HepG2 (cell line): Measurements from ENCODE around the gene ATRAID. TPM values are rescaled to one million over a fixed set of nuclear protein-coding genes. Genes with fewer than 3 reads are reported as not detected.
A peak's percentile ranks its signal among the peaks of the same experiment; 100 is the strongest.

ENCODE experiments used
- ARID4A ChIP-seq: sonication (generic); formaldehyde crosslinking; IDR thresholded peaks from 2 replicates; pipeline ENCODE4 v1.5.0; 2020; ENCODE audit warnings: mild to moderate bottlenecking, missing genetic modification reagents, borderline replicate concordance
- ATAD3A ChIP-seq: sonication (generic); formaldehyde crosslinking; IDR thresholded peaks from 2 replicates; pipeline ENCODE4 v1.4.0; 2020; ENCODE audit warnings: missing genetic modification reagents
- GFI1 ChIP-seq: sonication (generic); formaldehyde crosslinking; IDR thresholded peaks from 2 replicates; pipeline ENCODE4 v1.5.0; 2020; ENCODE audit warnings: missing genetic modification reagents, mild to moderate bottlenecking, borderline replicate concordance
- GMEB2 ChIP-seq: IDR thresholded peaks from 2 replicates; pipeline ENCODE4 v1.6.1; 2016; ENCODE audit warnings: missing biosample characterization, missing genetic modification reagents, low read depth
- HDAC1 ChIP-seq: sonication (generic); formaldehyde crosslinking; IDR thresholded peaks from 2 replicates; pipeline ENCODE4 v1.5.1; 2020; ENCODE audit warnings: mild to moderate bottlenecking, missing genetic modification reagents
- HMG20B ChIP-seq: conservative IDR thresholded peaks from 2 replicates; pipeline ENCODE4 v1.6.1; 2016; ENCODE audit warnings: missing genetic modification reagents, missing compliant biosample characterization
- HNRNPL ChIP-seq: fragments of 200-400 bp; formaldehyde crosslinking; IDR thresholded peaks from 2 replicates; pipeline ENCODE4 v1.6.1; 2017; ENCODE audit warnings: mild to moderate bottlenecking, low read depth, low read length
- MAZ ChIP-seq, 2 experiments: sonication (generic) in 1 of 2; formaldehyde crosslinking in 1 of 2; IDR thresholded peaks; 2 replicates each; pipeline versions ENCODE4 v1.5.0 to v1.6.1; 2012 to 2020; ENCODE audit warnings: low read depth in 2 of 2, mild to moderate bottlenecking in 2 of 2, borderline replicate concordance in 1 of 2, improper control_type of control experiment in 1 of 2, low read length in 1 of 2, missing genetic modification reagents in 1 of 2, moderate library complexity in 1 of 2
- ONECUT2 ChIP-seq: sonication (generic); formaldehyde crosslinking; IDR thresholded peaks from 2 replicates; pipeline ENCODE4 v1.4.0; 2020; ENCODE audit warnings: missing genetic modification reagents
- SKI ChIP-seq: fragments of 450-650 bp; IDR thresholded peaks from one replicate; pipeline ENCODE4 v1.6.1; 2018; ENCODE audit warnings: mild to moderate bottlenecking; ENCODE audit not compliant: partially characterized antibody
- ZC3H4 ChIP-seq: sonication (generic); formaldehyde crosslinking; IDR thresholded peaks from 2 replicates; pipeline ENCODE4 v1.4.0; 2020; ENCODE audit warnings: missing genetic modification reagents, borderline replicate concordance
- ZFAT ChIP-seq: sonication (generic); formaldehyde crosslinking; conservative IDR thresholded peaks from 2 replicates; pipeline ENCODE4 v1.8.1; 2023; ENCODE audit warnings: missing genetic modification reagents, inconsistent platforms
- ZFP82 ChIP-seq: sonication (generic); formaldehyde crosslinking; IDR thresholded peaks from 2 replicates; pipeline ENCODE4 v1.5.1; 2020; ENCODE audit warnings: mild to moderate bottlenecking, missing genetic modification reagents, borderline replicate concordance
- ZNF17 ChIP-seq: sonication (generic); formaldehyde crosslinking; IDR thresholded peaks from 2 replicates; pipeline ENCODE4 v1.5.0; 2020; ENCODE audit warnings: mild to moderate bottlenecking, missing genetic modification reagents
- ZNF20 ChIP-seq: sonication (generic); formaldehyde crosslinking; IDR thresholded peaks from 2 replicates; pipeline ENCODE4 v1.4.0; 2020; ENCODE audit warnings: mild to moderate bottlenecking, moderate library complexity, missing genetic modification reagents
- ZNF205 ChIP-seq: IDR thresholded peaks from 2 replicates; pipeline ENCODE4 v1.6.1; 2018; ENCODE audit warnings: missing biosample characterization, missing genetic modification reagents
- ZNF556 ChIP-seq: sonication (generic); formaldehyde crosslinking; IDR thresholded peaks from 2 replicates; pipeline ENCODE4 v1.4.0; 2020; ENCODE audit warnings: mild to moderate bottlenecking, missing genetic modification reagents, borderline replicate concordance
- ZNF598 ChIP-seq: sonication (generic); formaldehyde crosslinking; IDR thresholded peaks from 2 replicates; pipeline ENCODE4 v1.5.1; 2020; ENCODE audit warnings: mild to moderate bottlenecking, missing genetic modification reagents, borderline replicate concordance
- ZSCAN31 ChIP-seq: sonication (generic); formaldehyde crosslinking; IDR thresholded peaks from 2 replicates; pipeline ENCODE4 v1.5.0; 2020; ENCODE audit warnings: low read depth, mild to moderate bottlenecking, missing genetic modification reagents
- ZSCAN9 ChIP-seq: IDR thresholded peaks from 2 replicates; pipeline ENCODE4 v1.6.1; 2016; ENCODE audit warnings: borderline replicate concordance
- polyA plus RNA-seq, 8 experiments: library from polyadenylated mRNA; depleted of rRNA in 3 of 8; stranded (reverse) in 7 of 8; unstranded in 1 of 8; fragments of >200 nt; fragmentation: Illumina TruSeq in 4 of 8; extraction: Trizol in 4 of 8; gene quantifications; 2 replicates each; pipeline versions ENCODE4 v1.2.1 to v1.2.3, GENCODE V29; 2011 to 2016; ENCODE audit warnings: low read depth in 4 of 8, missing spikeins in 1 of 8, mixed read lengths in 1 of 8; ENCODE audit not compliant: insufficient read depth in 1 of 8
- total RNA-seq, 5 experiments: library from RNA; depleted of rRNA; stranded (reverse); fragments of >200 nt; fragmentation: Illumina TruSeq; extraction: Trizol; gene quantifications; 2 replicates each; pipeline ENCODE4 v1.2.3, GENCODE V29; 2016; ENCODE audit warnings: low read depth in 1 of 5
- TF ChIP-seq, protein P1 (sequence below): sonication (generic); formaldehyde crosslinking; IDR thresholded peaks from 2 replicates; pipeline ENCODE4 v1.8.0; 2022; ENCODE audit warnings: mild to moderate bottlenecking, missing genetic modification reagents, moderate library complexity
- TF ChIP-seq, protein P2 (sequence below): sonication (generic); formaldehyde crosslinking; IDR thresholded peaks from 2 replicates; pipeline ENCODE4 v1.8.0; 2022; ENCODE audit warnings: missing genetic modification reagents, mild to moderate bottlenecking, borderline replicate concordance

Gene ATRAID
- total and polyA plus RNA-seq, 2 of the 13 experiments (the other 11 are each of a cell fraction or from before 2014, with no cell fraction given), result 207 to 382 TPM

- TF ChIP-seq, protein P1, sequence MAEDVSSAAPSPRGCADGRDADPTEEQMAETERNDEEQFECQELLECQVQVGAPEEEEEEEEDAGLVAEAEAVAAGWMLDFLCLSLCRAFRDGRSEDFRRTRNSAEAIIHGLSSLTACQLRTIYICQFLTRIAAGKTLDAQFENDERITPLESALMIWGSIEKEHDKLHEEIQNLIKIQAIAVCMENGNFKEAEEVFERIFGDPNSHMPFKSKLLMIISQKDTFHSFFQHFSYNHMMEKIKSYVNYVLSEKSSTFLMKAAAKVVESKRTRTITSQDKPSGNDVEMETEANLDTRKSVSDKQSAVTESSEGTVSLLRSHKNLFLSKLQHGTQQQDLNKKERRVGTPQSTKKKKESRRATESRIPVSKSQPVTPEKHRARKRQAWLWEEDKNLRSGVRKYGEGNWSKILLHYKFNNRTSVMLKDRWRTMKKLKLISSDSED, result no peak
- TF ChIP-seq, protein P2, sequence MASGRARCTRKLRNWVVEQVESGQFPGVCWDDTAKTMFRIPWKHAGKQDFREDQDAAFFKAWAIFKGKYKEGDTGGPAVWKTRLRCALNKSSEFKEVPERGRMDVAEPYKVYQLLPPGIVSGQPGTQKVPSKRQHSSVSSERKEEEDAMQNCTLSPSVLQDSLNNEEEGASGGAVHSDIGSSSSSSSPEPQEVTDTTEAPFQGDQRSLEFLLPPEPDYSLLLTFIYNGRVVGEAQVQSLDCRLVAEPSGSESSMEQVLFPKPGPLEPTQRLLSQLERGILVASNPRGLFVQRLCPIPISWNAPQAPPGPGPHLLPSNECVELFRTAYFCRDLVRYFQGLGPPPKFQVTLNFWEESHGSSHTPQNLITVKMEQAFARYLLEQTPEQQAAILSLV, result peak; percentile 66; the same call in 1 of the 2 replicates
- TF ChIP-seq ZSCAN9 (CRISPR knock-in tag) (peak; percentile 95), ZNF556 (CRISPR knock-in tag) (peak; percentile 39; the same call in 1 of the 2 replicates), SKI (peak; percentile 69), ZFAT (no peak), GFI1 (peak; percentile 74; the same call in 1 of the 2 replicates), ZSCAN31 (CRISPR knock-in tag) (no peak), ARID4A (peak; percentile 61; the same call in 1 of the 2 replicates), HNRNPL (no peak), ZNF598 (CRISPR knock-in tag) (no peak), ONECUT2 (CRISPR knock-in tag) (no peak), ZC3H4 (CRISPR knock-in tag) (no peak), ZNF205 (peak; percentile 82), HMG20B (CRISPR knock-in tag) (peak; percentile 70; the same call in 1 of the 2 replicates), MAZ (IDR thresholded peaks at IDR 0.05; ENCODE audit: borderline replicate concordance, low read depth, low read length) (no peak), MAZ (CRISPR knock-in tag; IDR thresholded peaks at IDR 0.05; ENCODE audit: low read depth) (peak; percentile 50; the same call in 1 of the 2 replicates), ZNF17 (CRISPR knock-in tag) (no peak), ZFP82 (peak; percentile 65), ATAD3A (CRISPR knock-in tag) (no peak), HDAC1 (CRISPR knock-in tag) (peak; percentile 88), ZNF20 (CRISPR knock-in tag) (no peak), GMEB2 (CRISPR knock-in tag) (no peak)
Measured at GRCh38 chr2:27171351-27171848, 40.4 kb upstream of the ATRAID start (continued).
